OCI-LY1 (cell line): Measurements from ENCODE around the gene CKS2.

Experiments
- EZH2 ChIP-seq: fragments of 200-600 bp; sonication (generic), shearing (Covaris generic); IDR thresholded peaks from 2 replicates; pipeline ENCODE4 v1.8.0; 2017; ENCODE audit warnings: borderline replicate concordance, mixed run types, mild to moderate bottlenecking, antibody characterized with exemption, low read length, moderate library complexity, mixed read lengths
- TF ChIP-seq, protein P1 (sequence below): fragments of 200-600 bp; sonication (generic), shearing (Covaris generic); IDR thresholded peaks from 2 replicates; pipeline ENCODE4 v1.5.1; 2017; ENCODE audit warnings: mild to moderate bottlenecking, antibody characterized with exemption, low read length, moderate library complexity, mixed read lengths

DNA sequence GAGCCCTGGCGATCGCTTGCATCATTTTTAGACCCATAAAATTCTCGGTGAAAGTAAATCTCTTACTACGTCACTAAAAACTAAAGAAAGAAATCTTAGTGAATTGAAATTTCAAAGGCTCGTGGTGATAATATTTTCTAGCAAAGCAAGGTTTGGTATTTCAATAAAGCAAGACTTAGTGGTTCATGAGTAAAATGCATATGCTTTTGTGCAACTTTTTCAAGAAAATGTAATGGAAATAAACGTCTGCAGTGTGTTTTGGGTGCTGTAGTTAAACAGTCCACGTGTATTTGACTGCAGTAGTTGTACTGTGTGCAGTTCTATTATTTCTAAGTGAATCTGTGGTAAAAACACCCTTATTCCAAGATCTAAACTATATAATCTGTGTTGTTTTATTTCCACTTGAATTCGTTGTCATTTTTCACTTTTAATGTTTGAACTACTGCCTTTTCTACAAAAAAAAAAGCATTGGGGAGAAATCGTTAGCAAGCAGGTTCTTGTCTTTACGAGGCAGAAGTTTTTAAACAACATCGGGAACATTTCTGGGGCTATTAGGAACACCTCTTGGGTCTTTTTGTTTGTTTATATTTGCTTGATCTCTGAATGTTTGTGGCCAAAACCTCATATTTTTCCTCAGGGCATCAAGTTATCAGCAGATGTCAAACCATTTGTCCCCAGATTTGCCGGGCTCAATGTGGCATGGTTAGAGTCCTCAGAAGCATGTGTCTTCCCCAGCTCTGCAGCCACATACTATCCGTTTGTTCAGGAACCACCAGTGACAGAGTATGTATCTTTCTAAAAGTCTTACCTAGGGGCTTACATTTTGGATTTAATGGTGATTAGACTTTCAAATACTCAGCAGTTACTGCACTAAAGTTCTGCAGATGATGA lies 8.3 kb downstream of the CKS2 start:
- TF ChIP-seq, protein P1, sequence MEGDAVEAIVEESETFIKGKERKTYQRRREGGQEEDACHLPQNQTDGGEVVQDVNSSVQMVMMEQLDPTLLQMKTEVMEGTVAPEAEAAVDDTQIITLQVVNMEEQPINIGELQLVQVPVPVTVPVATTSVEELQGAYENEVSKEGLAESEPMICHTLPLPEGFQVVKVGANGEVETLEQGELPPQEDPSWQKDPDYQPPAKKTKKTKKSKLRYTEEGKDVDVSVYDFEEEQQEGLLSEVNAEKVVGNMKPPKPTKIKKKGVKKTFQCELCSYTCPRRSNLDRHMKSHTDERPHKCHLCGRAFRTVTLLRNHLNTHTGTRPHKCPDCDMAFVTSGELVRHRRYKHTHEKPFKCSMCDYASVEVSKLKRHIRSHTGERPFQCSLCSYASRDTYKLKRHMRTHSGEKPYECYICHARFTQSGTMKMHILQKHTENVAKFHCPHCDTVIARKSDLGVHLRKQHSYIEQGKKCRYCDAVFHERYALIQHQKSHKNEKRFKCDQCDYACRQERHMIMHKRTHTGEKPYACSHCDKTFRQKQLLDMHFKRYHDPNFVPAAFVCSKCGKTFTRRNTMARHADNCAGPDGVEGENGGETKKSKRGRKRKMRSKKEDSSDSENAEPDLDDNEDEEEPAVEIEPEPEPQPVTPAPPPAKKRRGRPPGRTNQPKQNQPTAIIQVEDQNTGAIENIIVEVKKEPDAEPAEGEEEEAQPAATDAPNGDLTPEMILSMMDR = peak; percentile 79; the same call in 1 of the 2 replicates
- TF ChIP-seq EZH2 = no peak
